Measurements from ENCODE around the gene DTYMK.

- TF ChIP-seq CTCF (IDR thresholded peaks at IDR 0.05) (no peak), POLR2A (IDR thresholded peaks at IDR 0.05) (no peak)
Observed at GRCh38 chr2:241640165-241640795, 46.3 kb downstream of the DTYMK start.
